Duodenal mucosa (tissue), 2 donors: ENCODE results near the gene GPA33.

ENCODE experiments used
- H3K27ac ChIP-seq: one replicate; pipeline ENCODE4 v1.7.0; 2013; ENCODE audit warnings: low read depth, low read length
- H3K27me3 ChIP-seq, 2 donors: one replicate each; pipeline ENCODE4 v1.7.0; 2013; ENCODE audit warnings: low read length in 2 of 2, control low read depth in 1 of 2; ENCODE audit not compliant: insufficient read depth in 2 of 2, control insufficient read depth in 1 of 2
- H3K36me3 ChIP-seq, 2 donors: one replicate each; pipeline ENCODE4 v1.7.0; 2013; ENCODE audit warnings: low read length in 2 of 2, control low read depth in 1 of 2; ENCODE audit not compliant: insufficient read depth in 2 of 2, control insufficient read depth in 1 of 2
- H3K4me1 ChIP-seq, 2 donors: one replicate each; pipeline ENCODE4 v1.7.0; 2013; ENCODE audit warnings: low read length in 2 of 2, control low read depth in 1 of 2; ENCODE audit not compliant: insufficient read depth in 2 of 2, control insufficient read depth in 1 of 2
- H3K4me3 ChIP-seq, 2 donors: one replicate each; pipeline ENCODE4 v1.7.0; 2013; ENCODE audit warnings: low read length in 2 of 2, low read depth in 1 of 2
- H3K9ac ChIP-seq, 2 donors: one replicate each; pipeline ENCODE4 v1.7.0; 2013; ENCODE audit warnings: low read length in 2 of 2, low read depth in 1 of 2
- H3K9me3 ChIP-seq, 2 donors: one replicate each; pipeline ENCODE4 v1.7.0; 2013; ENCODE audit warnings: low read length in 2 of 2, control low read depth in 1 of 2; ENCODE audit not compliant: control insufficient read depth in 1 of 2

The GPA33 gene

GRCh38 chr1:167060141-167061072 lies 29.8 kb downstream of the GPA33 start:
- no peak overlapping the region for H3K4me3 ChIP-seq
- peaks cover 4 to 9% of the 10 kb centered on the region in 2 donors for H3K4me1 ChIP-seq
- H3K9me3 ChIP-seq: no peaks in the 10 kb centered on the region
- H3K27ac ChIP-seq: no peak overlapping the region
- peaks cover 5 to 48% of the 10 kb centered on the region in 2 donors for H3K36me3 ChIP-seq
- no peak overlapping the region for H3K9ac ChIP-seq
- no peaks in the 10 kb centered on the region for H3K27me3 ChIP-seq

DNA sequence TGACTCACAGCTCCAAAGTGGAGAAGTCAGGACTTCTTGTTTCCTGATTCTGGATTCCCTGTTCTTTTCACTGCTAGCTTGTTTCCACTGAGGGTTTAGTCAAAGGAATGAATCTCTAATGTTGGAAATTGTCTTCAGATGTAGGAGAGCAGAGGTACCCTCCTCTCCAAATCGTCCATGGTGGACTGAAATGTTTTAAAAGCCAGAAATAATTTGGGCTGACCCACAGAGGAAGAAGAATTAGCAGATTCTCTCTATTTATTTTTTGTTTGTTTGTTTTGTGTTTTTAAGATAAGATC lies 30.4 kb downstream of the GPA33 start:
- H3K9me3 ChIP-seq: no peaks in the 10 kb centered on the region
- H3K9ac ChIP-seq: no peak overlapping the region
- H3K27me3 ChIP-seq: no peaks in the 10 kb centered on the region
- H3K27ac ChIP-seq: no peak overlapping the region
- H3K36me3 ChIP-seq: peaks cover 11 to 49% of the 10 kb centered on the region in 2 donors
- no peak overlapping the region for H3K4me3 ChIP-seq
- H3K4me1 ChIP-seq: peaks cover 0 to 3% of the 10 kb centered on the region in 2 donors

DNA sequence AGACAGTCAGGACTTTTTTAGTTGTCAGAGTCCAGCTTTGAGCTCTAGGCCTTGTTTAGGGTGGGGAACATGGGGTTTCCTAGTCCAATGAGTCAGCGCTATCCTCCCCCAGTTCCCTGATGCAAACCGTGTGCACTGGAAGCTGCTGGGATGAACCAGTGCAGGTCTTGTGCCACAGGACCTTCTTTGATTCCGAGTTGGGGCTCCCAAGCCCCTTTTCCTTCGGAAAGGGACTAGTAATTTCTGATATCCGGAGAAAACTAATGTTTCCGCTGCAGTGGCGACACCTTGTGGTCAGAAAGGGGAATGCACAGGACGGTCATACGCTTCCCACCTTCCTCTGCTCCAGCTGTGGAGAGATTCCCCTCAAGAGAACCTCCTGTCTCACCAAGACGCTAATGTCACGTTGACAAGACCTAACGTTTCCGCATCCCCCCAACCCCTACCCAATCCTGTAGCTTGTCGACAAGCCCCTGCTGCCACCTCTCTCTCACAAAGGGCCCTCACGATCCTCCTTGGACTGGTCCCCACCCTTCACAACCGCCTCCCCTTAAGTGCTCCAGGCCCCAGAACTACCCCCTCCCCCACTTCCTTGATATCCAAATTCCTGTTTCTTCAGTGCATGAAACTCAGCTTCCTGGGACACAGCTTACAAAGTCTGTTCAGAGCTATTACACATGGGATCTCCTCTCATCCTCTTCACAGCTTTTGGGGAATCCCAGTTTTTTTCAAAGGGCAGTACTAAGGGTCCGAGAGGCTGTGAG lies 30.9 kb downstream of the GPA33 start:
- no peak overlapping the region for H3K9ac ChIP-seq
- H3K36me3 ChIP-seq: peaks cover 16 to 53% of the 10 kb centered on the region in 2 donors
- no peak overlapping the region for H3K4me3 ChIP-seq
- H3K9me3 ChIP-seq: no peaks in the 10 kb centered on the region
- H3K27me3 ChIP-seq: no peaks in the 10 kb centered on the region
- no peak overlapping the region for H3K27ac ChIP-seq
- peaks cover 0 to 3% of the 10 kb centered on the region in 2 donors for H3K4me1 ChIP-seq

DNA sequence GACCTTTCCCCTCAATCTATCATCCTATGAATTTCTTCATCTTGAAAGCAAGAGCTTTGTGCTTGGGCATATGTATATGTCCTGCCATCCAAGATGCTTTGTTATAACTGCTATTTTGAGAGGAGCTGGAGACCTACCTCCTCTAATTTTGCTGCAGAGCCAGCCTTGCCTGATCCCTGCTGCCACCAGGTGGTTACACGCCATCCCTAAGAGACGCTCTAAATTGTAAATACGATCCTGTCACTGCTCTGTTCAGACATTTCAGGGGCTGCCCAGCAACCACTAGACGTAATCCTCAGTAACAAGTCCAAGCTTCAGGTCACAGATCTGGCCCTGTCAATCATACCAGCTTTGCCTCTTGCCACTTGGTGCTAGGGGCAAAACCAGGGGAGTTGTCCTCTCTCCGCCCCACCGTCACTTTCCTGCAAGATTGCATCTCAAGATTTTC lies 32.9 kb downstream of the GPA33 start:
- no peaks in the 10 kb centered on the region for H3K9me3 ChIP-seq
- no peaks in the 10 kb centered on the region for H3K27me3 ChIP-seq
- no peak overlapping the region for H3K4me3 ChIP-seq
- no peak overlapping the region for H3K27ac ChIP-seq
- peaks cover 0 to 3% of the 10 kb centered on the region in 2 donors for H3K4me1 ChIP-seq
- H3K36me3 ChIP-seq: peaks cover 21 to 56% of the 10 kb centered on the region in 2 donors
- H3K9ac ChIP-seq: no peak overlapping the region

DNA sequence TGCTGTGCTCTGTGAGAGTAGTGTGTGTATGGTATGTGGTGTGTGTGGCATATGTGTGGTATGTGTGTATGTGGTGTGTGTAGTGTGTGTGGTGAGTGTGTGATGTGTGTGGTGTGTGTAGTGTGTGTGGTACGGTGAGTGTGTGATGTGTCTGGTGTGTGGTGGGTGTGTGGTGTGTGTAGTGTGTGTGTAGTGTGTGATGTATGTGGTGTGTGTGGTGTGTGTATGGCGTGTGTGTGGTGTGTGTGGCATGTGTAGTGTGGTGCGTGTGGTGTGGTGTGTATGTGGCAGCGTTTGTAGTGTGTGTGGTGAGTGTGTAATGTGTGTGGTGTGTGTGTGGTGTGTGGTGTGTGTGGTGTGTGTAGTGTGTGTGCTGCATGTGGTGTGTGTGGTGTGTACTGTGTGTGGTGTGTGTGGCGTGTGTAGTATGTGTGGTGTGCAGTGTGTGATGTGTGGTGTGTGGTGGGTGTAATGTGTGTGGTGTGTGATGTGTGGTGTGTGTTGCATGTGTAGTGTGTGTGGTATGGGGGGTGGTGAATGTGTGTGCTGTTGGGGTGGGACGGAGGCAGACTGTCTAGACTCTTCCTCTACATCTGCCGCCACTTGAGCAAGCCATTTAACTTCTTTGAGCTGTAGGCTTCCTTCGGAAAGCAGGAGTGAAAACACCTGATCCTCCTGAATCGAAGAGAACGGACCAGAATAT lies 33.5 kb downstream of the GPA33 start:
- Histone ChIP-seq H3K27ac (no peak overlapping the region), H3K9me3 (no peaks in the 10 kb centered on the region), H3K27me3 (no peaks in the 10 kb centered on the region), H3K9ac (no peak overlapping the region), H3K4me3 (no peak overlapping the region), H3K4me1 (peaks cover 0 to 3% of the 10 kb centered on the region in 2 donors), H3K36me3 (peaks cover 24 to 62% of the 10 kb centered on the region in 2 donors)

GRCh38 chr1:167054946-167055630 lies 35.1 kb downstream of the GPA33 start:
- no peaks in the 10 kb centered on the region for H3K27me3 ChIP-seq
- no peak overlapping the region for H3K27ac ChIP-seq
- no peaks in the 10 kb centered on the region for H3K9me3 ChIP-seq
- no peak overlapping the region for H3K9ac ChIP-seq
- peaks cover 24 to 63% of the 10 kb centered on the region in 2 donors for H3K36me3 ChIP-seq
- peaks cover 0 to 3% of the 10 kb centered on the region in 2 donors for H3K4me1 ChIP-seq
- H3K4me3 ChIP-seq: no peak overlapping the region

DNA sequence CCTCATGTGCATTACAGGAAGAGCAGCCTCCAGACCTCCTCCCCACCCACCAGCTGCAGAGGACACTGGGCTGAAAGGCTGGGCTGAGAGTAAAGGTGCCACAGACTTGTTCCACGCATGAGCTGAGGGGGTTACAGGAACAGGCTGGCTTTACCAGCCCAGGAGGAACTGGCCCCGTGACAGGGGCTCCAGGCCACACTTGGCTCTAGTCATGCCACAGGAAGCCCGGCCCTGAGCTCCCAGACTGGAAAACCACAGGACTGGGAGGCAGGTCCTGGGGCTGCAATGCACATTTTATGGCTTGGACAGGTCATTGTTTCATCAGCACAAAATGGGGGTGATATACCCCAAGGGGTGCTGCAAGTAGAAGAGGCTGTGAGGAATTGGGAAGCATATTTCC lies 35.6 kb downstream of the GPA33 start:
- Histone ChIP-seq H3K4me3 (no peak overlapping the region), H3K27ac (no peak overlapping the region), H3K9ac (no peak overlapping the region), H3K36me3 (peaks cover 24 to 65% of the 10 kb centered on the region in 2 donors), H3K9me3 (no peaks in the 10 kb centered on the region), H3K27me3 (no peaks in the 10 kb centered on the region), H3K4me1 (peaks cover 0 to 3% of the 10 kb centered on the region in 2 donors)

- no peak overlapping the region for H3K4me3 ChIP-seq
Observed at GRCh38 chr1:167052389-167052788, 37.8 kb downstream of the GPA33 start.

DNA sequence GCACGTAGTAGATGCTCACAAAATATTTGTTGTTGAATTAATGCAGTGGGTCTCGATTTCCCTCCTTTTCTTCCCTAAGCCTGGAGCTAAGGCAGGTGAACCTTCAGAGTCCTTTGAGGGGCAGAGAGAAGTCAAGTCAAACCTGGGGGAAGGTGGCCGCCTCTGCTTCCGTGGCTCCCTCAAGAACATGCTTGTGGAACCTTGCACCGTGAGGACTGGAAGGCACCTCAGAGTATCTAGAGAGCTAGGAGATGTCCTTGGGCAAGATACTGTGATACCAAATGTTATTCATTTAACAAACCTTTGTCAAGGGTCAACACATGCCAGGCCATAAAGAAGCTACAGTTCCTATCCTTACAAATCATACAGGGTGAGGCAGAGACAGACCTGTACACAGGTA lies 38.3 kb downstream of the GPA33 start:
- Histone ChIP-seq H3K4me1 (no peaks in the 10 kb centered on the region), H3K27ac (no peak overlapping the region), H3K27me3 (no peaks in the 10 kb centered on the region), H3K4me3 (no peak overlapping the region), H3K9ac (no peak overlapping the region), H3K36me3 (peaks cover 19 to 63% of the 10 kb centered on the region in 2 donors), H3K9me3 (no peaks in the 10 kb centered on the region)

More at GRCh38 chr1:167052389-167052788, 37.8 kb downstream of the GPA33 start:
- peaks cover 19 to 67% of the 10 kb centered on the region in 2 donors for H3K36me3 ChIP-seq
- H3K9ac ChIP-seq: no peak overlapping the region
- no peaks in the 10 kb centered on the region for H3K9me3 ChIP-seq
- H3K27ac ChIP-seq: no peak overlapping the region
- no peaks in the 10 kb centered on the region for H3K4me1 ChIP-seq
- no peaks in the 10 kb centered on the region for H3K27me3 ChIP-seq
